ENCODE measurements around the gene TRNT1.

Gene TRNT1

GRCh38 chr3:3097958-3098357, 28.8 kb upstream of the TRNT1 start:
- TF ChIP-seq SIN3A (IDR thresholded peaks at IDR 0.05; ENCODE audit: borderline replicate concordance, insufficient read depth, low read length) = no peak

- TF ChIP-seq POLR2AphosphoS5 (IDR thresholded peaks at IDR 0.05; ENCODE audit: low read depth, low read length) (no peak), TAF1 (IDR thresholded peaks at IDR 0.05; ENCODE audit: borderline replicate concordance, insufficient read depth, low read length) (no peak), FOXP2 (optimal IDR thresholded peaks at IDR 0.05; ENCODE audit: borderline replicate concordance, extremely low read depth, extremely low read length, insufficient read depth) (no peak), REST (IDR thresholded peaks at IDR 0.05; ENCODE audit: insufficient read depth in 1 of 2, low read depth in 2 of 2, low read length in 2 of 2) (no peak), SIN3A (IDR thresholded peaks at IDR 0.05; ENCODE audit: borderline replicate concordance, insufficient read depth, low read length) (no peak)
Observed at GRCh38 chr3:3101660-3102458, 24.9 kb upstream of the TRNT1 start.

DNA sequence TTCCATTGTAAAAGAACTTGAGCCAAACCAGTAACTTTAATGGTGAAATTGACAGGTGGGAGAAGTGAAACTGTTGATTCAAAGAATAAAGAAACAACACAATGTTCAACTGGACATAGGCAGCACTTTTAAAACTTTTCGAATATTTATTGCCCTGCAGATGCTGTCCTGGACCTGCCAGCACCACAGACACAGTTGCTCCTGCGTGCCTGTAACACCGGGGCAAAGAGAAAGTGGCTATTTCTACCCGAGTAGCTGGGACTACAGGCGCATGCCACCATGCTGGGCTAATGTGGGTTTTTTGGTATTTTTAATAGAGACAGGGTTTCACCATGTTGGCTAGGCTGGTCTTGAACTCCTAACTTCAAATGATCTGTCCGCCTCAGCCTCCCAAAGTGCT, 24.0 kb upstream of the TRNT1 start:
- TF ChIP-seq REST (IDR thresholded peaks at IDR 0.05; ENCODE audit: insufficient read depth in 1 of 2, low read depth in 2 of 2, low read length in 2 of 2) = no peak
- TF ChIP-seq SIN3A (IDR thresholded peaks at IDR 0.05; ENCODE audit: borderline replicate concordance, insufficient read depth, low read length) = no peak
- no peak for TF ChIP-seq FOXP2 (optimal IDR thresholded peaks at IDR 0.05; ENCODE audit: borderline replicate concordance, extremely low read depth, extremely low read length, insufficient read depth)

DNA sequence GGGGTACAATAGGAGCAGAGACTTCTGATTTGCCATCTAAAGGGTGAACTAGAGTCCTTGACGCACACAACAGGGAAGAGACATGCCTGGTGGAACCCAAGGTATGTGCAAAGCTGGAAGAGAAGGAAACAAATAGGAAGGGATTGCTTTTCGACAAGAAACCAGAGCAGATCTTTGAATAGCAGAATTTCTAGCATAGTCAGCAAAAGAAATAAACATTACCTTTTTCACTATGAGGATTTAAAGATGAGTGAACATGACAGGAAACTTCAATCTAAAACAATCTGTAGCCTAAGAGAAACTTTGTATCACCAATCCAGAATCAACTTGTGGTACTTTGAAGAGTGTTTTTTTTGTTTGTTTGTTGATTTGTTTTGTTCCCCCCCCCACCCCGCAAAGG, 21.5 kb upstream of the TRNT1 start:
- TF ChIP-seq POLR2AphosphoS5 (IDR thresholded peaks at IDR 0.05; ENCODE audit: low read depth, low read length) (no peak), TAF1 (IDR thresholded peaks at IDR 0.05; ENCODE audit: borderline replicate concordance, insufficient read depth, low read length) (no peak), REST (IDR thresholded peaks at IDR 0.05; ENCODE audit: insufficient read depth in 1 of 2, low read depth in 2 of 2, low read length in 2 of 2) (no peak), FOXP2 (optimal IDR thresholded peaks at IDR 0.05; ENCODE audit: borderline replicate concordance, extremely low read depth, extremely low read length, insufficient read depth) (no peak), SIN3A (IDR thresholded peaks at IDR 0.05; ENCODE audit: borderline replicate concordance, insufficient read depth, low read length) (no peak)

- TF ChIP-seq POLR2AphosphoS5 (IDR thresholded peaks at IDR 0.05; ENCODE audit: low read depth, low read length) = no peak
- no peak for TF ChIP-seq SIN3A (IDR thresholded peaks at IDR 0.05; ENCODE audit: borderline replicate concordance, insufficient read depth, low read length)
- no peak for TF ChIP-seq TAF1 (IDR thresholded peaks at IDR 0.05; ENCODE audit: borderline replicate concordance, insufficient read depth, low read length)
- no peak for TF ChIP-seq FOXP2 (optimal IDR thresholded peaks at IDR 0.05; ENCODE audit: borderline replicate concordance, extremely low read depth, extremely low read length, insufficient read depth)
- TF ChIP-seq REST (IDR thresholded peaks at IDR 0.05; ENCODE audit: insufficient read depth in 1 of 2, low read depth in 2 of 2, low read length in 2 of 2) = no peak
Observed at GRCh38 chr3:3105815-3106214, 20.9 kb upstream of the TRNT1 start.
